Activated CD8-positive, alpha-beta memory T cell treated with anti-CD3 and anti-CD28 coated beads, Interleukin-2, amount 50 U/mL, for 48 hours (primary cell): ENCODE results near the gene PITPNM3.

ENCODE experiments used
- DNase-seq: peaks from one replicate; pipeline ENCODE4 v3.0.0-alpha.2; 2020

PITPNM3 gene

DNA sequence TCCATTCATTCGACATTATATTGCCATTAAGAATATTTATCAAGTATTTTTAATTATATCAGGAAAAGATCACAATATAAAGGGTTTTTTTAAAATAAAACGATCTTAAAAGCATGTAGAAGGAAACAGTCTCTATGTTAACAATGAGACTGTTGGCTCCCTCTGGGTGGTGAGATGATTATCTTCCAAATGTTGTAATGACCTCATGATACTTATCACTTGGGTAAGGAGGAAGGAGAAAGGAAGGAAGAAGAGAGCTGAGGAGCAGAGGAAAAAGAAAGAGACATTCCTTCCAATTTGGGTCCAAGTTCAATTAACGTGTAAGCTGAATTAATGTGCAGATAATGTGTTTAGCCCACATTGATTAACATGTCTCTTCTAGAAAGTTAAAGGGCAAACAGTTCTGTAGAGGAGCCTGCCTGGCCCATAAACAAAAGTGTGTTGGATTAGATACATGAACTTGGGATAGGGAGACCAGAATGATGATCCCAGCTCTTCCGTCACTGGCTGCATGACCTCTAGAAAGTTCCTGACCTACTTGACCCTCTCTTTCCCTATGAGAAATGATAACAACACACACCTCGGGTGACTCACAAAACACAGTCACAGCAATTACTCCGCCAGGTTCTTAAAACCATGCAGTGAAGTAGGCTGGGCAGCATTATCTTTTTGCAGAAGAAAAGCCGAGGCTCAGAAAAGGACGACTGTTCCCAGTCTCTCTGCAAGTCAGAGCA, 80.1 kb downstream of the PITPNM3 start:
- DNase-seq: no peak

DNA sequence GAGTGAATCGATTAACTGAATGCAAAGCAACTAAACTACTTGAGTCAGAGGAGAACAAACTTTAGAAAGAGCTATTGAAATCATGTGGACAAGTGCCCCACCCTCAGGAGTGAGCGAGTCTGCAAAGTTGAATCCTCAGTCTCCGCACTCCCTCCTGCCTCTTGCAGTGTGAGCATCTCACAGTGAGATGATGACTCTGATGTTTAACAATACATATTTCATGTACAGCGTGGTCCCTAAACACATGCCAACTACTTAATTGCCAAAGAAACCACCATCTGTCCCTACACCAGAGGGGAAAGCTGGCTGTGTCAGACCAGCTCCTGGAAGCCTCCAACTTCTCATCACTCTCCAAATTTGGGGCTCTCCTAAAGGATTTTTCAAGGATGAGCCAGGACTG, 80.9 kb downstream of the PITPNM3 start:
- DNase-seq: no peak

DNA sequence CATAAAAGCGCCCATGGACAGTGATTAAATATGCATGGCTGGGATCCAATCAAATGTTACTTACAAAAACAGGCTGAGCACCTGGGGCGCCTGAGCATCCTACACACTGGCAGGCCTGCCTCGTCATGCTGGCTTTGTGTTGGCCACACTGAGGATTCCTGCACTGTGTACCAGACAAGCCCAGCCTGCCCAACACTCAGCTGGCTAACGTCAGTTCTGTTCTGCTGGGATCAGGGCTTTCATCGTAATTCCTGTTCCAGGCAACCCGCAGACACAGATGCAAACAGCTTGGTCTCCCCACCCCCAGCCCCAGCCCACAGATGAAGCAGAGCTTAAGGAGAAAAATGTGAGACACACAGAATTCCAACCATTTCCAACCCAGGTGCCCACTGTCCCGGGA, 81.4 kb downstream of the PITPNM3 start:
- no peak for DNase-seq

DNA sequence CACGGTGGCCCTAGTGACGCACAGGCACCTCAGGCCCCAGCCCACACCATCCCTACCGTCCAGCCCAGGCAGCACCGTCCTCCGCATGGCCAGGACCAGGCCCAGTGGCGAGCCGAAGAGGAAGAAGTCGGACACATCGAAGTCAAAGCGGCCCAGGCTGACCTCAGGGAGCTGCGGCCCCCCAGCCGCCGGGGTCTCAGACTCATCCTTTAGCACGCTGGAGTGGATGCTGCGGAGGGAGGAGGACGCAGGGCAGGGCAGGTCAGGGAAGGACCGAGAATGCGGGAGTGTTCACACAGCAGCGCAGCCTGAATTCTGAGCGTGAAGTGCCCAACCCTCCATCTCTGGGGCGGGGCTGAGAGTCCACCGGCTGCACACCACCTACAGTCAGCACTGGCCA, 82.0 kb downstream of the PITPNM3 start:
- no peak for DNase-seq

DNA sequence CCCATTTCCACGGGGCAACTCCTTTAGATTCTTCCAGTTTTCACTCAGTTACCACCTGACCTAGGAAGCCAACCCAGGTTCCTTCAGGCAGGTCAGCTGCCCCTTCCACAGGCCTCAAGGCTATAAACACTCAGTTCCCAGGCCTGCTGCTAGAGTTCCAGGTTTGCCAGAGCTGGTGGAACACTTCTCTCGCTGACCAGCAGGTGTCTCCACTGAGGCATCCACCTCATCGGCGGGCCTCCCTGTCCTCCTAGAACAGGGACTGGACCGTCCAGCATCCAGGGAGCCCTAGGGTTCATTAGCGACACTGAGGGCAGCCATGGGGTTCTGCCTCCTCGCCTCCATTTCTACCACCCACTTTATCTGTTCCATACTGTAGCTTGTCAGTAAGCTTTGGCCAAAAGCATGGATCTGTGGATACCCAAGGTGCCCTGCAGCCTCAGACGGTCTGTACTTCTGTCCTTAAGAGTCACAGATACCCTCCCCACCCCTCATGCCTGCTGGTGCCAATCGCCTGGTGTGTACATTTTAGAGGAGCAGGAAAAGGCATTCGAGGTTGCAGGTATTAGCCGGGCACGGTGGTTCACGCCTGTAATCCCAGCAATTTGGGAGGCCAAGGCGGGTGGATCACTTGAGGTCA, 83.1 kb downstream of the PITPNM3 start:
- peak; percentile 88 for DNase-seq

DNA sequence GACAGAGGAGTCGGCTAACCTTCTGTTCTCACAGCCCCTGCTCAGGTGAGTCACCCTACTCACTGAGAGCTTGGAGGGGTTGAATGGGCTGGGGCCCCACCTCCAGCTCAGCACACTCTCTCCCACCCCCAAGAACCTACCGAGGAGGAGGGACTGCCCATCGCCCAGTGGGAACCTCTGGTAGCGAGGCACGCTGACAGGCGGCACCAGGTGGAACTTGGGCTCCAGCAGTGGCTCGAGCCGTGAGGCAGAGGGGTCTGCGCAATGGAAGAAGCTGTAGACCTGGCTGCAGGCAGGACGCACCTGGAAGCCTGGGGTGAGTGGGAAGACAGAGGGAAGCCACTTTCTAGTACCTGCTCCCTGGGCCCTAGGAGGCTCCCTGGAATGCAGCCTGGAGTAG, 83.8 kb downstream of the PITPNM3 start:
- DNase-seq: no peak

DNA sequence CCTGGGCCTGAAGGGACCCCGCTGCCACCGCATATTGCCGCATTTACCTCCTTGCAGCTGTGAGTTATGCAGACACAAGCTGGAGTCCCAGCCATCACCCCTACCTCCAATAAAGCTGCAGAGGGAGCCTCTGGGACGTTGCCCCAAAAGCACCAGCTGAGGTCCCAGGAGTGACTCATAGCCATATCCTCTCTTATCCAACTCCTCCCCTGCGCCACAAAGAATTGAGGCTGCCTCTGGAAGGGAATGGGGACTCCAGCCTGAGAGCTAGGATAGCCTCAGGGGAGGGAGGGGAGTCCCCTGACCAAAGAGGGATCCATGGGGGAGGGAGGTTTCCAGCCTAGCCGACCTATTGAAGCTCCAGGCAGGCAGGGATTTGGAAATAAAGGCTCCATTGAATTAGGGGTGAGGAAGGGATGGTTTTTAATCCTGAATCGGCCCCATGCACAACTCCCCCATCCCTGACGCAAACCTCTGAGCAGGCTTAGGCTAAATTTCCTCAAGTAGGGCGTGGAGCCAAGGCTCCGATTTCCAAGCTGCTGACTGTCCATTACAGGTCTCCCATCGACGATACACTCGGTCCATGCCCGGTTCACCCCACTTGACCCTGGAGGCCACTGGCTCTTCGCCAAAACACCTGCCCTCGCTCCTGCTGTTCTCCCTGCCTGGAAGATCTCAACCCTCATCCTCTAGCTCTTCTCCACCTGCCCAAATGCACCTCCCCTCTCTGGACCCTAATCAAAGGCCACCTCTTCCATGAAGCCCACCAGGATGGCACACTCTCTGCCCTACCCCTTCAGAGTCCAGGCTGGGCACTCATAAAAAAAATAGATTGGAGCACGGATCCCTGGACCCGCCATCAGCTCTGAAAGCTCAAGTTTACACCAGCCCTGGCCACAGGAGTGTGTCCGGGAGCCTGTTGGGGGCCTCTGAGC, 84.6 kb downstream of the PITPNM3 start:
- DNase-seq: no peak

DNA sequence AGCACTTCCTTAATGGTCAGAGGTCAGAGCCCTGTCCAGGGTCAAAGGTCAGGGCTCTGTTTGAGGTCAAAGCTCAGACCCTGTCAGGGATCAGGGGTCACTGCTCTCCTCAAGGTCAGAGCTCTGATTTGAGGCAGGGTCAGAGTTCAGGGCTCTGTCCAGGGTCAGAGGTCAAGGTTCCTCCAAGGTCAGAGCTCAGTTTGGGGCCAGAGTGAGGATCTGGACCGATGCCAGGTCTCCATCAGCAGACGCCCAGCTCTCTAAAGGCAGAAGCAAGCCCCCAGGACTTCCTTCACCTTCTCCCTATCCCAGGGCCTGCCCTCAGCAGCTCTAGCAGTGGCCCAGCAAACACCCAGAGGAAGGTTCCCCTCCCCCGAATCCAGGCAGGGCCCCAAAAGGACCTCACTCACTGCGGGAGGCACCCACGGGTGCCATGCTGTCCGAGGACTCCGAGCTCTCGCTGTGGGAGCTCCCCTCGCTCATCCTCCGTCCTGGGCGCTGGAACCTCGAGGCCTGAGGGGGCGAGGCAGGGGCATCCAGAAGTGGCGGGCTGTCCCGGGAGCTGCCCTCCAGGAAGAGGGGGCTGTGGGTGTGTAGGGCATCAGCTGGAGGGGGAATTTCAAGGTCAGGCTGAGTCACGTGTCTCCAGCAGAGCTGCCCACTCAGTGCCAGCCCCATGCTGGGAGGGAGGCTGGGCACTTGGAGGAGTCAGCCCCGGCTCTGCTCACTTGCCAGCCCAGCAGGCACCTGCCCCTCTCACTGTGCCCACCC, 85.4 kb downstream of the PITPNM3 start:
- no peak for DNase-seq

DNA sequence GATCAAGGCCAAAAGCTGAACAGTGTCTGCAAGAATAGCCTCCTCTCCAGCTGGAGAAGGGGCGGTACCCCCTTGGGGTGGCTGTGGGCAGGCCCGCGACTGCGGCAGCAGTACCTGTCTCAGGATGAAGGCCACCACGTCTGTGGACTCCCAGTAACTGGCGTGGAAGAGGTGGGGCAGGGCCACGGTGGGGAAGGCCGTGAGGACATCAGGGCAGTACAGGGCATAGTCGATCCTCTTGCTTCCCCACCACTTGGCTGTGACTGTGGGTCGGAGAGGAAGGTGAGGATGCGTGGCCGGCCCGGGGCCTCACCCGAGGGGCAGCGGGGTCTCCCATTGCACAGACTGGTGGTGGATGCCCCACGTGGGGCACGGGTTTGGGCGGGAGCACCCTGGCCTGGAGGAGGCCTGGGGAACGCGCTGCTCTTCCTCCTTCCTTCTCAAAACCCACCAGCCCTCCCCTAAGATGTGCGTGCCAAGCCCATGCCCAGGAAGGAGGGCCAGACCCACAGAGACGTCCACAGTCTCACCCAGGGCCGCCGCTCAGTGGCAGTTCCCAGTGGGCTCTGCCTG, 86.1 kb downstream of the PITPNM3 start:
- no peak for DNase-seq

DNA sequence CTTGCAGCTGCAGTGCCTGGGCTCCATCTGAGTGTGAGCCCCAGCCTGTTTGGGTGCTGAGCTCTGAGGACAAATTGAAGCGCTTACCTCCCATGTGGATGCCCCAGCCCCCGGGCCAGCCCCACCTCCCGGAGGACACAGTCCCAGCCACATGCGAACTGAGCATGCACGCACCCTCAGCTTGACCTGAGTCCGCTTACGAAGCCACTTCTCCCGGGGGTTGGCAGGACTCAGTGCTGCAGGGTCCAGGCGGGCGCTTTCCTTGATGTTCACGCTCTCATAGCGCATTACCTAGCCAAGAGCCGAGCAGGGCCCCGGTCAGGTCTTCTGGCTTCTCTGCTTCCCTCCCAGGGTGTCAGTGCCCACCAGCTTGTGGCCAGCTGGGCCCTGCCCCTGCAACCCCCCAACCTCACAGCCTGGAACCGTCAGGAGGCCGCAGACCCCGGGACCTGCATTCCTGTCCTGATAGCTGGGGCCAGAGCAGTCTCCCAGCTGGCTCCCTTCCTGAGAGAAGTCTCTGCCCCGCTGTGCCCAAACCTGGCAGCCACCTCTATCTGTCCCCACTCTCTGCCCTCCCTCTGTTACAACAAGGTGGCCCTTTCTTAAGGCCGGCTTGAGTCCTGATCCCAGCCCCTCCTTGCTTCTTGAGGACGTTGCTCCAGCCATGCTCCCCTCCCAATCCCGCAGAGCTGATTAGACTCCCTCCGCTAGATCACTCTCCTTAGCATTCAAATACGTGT, 88.1 kb downstream of the PITPNM3 start:
- no peak for DNase-seq

DNA sequence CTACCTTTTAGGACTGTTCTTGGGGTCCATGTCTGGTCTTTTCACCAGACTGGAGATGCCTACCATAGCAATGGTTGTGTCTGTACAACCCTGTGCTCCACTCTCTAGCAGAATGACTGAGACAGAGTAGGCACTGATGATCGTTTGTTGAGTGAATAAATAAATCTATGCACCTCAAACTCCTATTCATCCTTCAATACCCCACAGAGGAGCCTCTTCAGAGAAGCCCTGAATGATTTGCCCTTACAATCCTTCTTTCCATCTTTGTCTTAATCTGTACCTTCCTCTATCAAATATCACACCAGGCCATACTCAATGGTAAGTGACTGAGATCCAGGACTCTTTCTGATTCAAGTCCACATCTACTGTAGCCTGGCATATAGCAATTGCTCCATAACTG, 88.8 kb downstream of the PITPNM3 start:
- no peak for DNase-seq

DNA sequence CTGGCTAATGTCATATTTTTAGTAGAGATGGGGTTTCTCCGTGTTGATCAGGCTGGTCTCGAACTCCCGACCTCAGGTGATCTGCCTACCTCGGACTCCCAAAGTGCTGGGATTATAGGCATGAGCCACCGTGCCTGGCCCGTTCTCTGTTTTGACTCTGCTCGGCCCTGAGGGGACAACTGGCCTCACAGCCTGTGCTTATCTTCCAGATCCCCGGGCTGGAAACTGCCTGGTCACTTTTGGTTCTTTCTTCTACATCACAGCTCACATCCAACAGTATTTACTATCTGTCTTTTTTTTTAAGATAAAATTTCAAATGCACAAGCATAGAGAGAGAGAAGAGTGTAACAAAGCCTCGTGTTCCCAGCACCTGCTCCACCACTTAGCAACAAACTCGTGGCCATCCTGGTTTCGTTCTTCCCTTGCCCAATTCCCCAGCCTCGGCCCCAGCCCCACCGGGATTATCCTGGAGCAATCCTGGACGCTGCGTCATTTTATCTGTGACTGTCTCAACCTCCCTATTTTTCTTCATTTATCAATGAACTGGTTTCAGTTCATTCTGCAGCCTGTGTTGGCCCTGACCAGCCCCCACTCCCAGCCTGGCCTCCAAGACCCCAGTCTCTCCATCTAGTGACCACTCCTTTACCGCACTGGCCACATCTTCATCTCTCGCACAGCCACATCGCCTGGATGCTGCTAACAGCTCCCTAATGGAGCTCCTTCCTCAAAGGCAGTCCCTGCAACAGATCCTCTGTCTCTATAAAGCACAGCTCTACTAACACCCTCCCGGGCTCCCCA, 91.0 kb downstream of the PITPNM3 start:
- no peak for DNase-seq

DNA sequence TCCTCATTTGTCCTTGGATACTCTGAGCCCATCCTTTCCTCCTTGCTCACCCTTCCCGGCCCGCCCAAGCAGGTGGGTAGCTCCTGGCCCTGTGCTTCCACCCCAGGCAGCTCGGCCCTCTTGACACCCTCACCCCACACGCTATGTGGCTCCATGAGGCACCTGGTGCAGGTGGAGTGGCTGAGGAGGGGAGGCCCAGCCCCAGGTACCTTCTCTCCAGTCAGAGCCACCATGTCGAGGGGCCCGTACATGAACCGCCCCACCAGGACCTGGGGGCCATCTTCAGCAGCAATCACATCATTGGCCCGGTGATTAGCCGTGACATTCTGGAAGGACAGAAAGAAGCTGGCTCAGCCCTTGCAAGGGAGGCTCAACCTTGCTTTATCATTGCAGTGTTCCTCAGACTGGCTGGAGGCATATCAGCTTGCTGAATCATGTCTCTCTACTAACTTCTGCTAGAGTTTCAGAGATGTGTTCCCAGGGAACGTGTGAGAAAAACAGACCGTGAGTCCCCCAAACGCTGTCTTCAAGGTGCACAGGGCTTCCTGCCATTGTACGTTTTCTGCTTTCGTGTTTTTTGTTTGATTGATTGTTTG, 91.8 kb downstream of the PITPNM3 start:
- DNase-seq: no peak

DNA sequence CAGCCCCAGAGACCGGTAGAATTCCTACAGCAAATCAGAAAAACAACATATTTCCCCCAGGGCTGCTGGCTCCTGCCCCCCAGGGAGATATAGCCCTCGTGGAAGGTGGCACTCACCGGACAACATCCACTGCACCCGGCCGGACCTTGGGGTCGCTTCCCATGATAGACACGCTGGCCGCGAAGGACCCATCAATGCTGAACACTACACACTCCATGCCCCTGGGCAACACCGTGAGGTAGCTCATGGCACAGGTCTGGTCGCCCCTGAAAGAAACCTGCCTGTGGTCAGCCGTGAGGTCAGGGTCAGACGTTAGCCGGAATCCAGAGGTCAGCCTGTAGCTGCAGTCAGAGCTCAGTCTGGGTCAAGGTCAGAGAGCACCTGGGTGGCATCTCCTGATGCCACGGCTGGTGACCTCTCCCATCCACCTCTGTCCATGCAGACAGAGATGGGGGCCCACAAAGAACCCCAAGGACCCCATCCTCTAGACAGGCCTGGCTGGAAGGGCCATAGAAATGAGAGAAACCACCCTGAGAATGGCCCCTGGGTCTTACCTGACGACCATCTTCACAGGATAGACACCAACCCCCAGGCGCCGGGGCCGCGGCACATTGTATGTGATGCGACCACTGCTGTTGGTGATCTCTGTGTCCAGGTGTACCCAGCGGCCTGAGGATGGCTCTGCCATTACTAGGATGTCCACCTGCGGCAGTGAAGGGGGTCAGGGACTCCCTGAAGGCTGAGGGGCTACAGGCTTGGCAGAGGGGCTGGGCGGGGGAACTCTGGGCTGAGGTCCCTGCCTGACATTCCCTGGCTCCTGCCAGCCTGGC, 92.5 kb downstream of the PITPNM3 start:
- DNase-seq: no peak

DNA sequence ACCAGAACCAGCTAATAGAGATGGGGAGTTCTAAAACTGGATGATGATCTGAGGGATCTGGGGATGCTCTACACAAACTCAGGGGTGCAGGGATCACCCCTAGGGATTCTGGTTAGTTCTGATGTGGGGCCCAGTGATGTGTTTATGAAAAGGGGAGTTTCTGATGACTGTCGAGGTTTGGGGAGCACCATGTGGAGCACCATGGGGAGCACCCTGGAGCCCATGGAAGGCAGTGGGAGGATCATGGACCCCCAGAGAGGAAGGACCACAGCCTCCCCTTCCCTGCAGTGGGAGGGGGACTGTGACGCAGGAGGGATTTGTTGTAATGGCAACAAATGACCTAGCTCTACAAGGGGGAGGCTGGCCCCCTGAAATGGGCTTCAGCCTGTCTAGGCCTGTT, 93.7 kb downstream of the PITPNM3 start:
- no peak for DNase-seq

DNA sequence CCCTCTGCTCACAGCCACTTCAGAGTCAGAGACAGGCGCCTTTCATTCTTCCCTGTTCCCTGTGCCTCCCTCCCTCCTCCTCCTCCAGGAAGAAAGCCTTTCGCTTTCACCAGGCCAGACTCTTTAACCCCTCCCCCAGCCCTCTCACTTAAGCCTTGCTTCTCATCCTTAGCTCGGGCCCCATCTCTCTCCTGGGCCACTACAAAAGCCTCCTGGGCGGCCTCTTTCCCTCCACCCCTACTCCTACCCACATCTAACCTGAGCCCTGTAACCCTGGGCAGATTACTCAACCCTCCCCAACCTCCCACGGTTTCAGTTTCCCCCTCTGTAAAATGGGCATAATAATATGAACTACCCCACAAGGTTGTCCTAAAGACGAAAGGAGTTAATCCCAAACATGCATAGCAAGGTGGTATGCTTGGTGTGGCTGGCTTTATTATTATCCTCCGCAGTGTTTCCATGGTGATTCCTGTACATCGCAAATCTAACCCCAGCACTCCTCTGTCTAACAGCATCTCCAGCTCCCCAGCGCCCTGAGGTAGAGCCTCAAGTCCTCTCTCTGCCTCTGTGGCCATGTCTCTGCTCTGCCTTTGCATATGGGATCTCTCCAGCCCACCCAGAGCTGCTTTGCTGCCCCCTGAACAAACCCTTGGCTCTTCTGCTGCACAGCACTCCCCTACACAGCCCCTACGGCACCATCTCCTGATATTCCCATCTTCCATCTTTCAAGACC, 94.4 kb downstream of the PITPNM3 start:
- DNase-seq: no peak

DNA sequence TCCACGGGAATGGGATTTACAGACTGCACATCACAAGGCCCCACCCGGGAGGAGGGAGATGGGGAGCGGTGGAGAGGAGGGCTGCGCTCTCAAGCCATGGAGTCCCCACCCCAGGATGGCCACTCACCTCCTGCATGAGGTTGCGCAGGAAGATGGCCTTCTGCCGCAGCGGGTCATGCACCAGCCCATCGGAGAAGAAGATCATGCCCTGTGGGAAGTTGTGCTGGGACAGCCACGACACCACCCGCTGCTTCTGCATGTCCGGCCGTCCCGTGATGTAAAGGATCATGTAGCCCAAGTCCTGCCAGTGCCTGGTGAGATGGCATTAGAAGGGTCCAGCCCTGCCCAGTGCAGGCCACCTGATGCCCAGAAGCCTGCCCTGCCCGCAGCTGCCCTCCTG, 95.1 kb downstream of the PITPNM3 start:
- no peak for DNase-seq

DNA sequence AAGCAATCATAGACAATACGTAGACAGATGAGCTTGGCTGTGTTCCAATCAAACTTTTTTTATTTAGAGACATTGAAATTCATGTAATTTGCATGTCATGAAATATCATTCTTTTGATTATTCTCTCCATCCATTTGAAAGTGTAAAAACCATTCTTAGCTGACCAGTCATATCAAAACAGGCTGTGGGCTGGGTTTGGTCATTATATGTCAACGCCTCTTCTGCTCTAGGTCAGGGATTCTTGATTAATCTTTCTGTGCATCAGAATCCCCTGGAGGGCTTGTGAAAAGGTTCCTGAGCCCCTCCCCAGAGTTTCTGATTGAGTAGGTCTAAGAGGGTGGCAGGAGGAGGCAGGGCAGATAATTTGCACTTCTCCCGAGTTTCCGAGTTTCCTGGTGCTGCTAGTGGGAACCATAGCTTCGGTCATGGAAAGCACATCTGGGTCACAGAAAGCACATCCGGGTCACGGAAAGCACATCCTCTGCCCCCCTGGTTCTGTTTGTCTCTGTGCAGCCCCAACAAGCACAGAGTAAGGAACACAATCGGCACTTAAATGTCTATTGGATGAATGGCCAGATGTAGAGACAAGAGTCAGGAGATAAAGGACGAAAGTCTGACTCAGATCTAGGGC, 95.7 kb downstream of the PITPNM3 start:
- no peak for DNase-seq
